ENCODE data around the gene MUC4. TPM values are rescaled to one million over a fixed set of nuclear protein-coding genes. Genes with fewer than 3 reads are reported as not detected.
"Not testable (repeated sequence)": the region's sequence is repeated elsewhere in the genome, so short reads cannot be mapped to it uniquely, and the experiment has no call there.

MUC4 gene
- total and polyA plus RNA-seq, 8 donors, result 0.73 to 355 (median 37.5) TPM; not detected in 1

DNA sequence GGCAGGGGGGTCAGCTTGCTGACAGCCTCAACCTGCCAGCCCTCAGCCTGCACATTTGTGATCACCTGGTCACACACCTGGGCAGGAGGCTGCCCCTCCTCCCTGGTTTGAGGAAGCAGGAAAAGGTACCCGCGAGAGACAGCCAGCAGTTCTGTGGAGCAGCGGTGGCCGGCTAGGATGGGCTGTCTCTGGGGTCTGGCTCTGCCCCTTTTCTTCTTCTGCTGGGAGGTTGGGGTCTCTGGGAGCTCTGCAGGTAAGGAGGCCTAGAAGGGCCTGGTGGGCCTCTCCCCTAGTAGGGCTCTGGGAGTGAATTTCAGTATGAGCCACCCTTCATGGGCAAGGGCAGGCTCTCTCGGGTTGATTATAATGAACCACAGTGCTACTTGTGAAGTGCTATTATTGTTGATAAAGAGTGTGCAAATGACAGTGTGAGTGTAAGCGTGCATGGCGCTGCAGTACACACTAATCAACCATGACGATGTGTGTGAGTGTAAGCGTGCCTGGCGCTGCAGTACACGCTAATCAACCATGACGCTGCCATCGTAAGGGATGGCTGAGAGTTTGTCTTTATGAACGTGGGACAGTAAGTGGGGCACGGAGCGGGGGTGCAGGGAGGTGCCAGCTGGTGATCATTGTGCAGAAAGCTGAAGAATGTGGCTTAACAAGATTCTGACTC is 90.8 kb downstream of the MUC4 start, which contains the start of gene MUC20:
Gene MUC20 (plus strand): TSS at position 148 of the 676 bp plus-strand sequence. CDS start 30 bp downstream, at position 178.
- Histone ChIP-seq H3K27ac (peak within 1 kb of the TSS in 3 of 5 donors; percentile 13 to 53 (median 19)), H3K4me3 (peak within 1 kb of the TSS in 3 of 4 donors; percentile 12 to 25 (median 14)), H3K4me1 (peaks cover 5 to 23% (median 10%) of the 10 kb centered on the region in 4 donors)
- TF ChIP-seq POLR2AphosphoS5 (IDR thresholded peaks at IDR 0.05), result peak in 1 of 3 donors; percentile 40
- 25 to 56% (median 28%) methylated on average over 4 to 14 of the region's 16 CpGs for WGBS, 5 donors
- H3K36me3 ChIP-seq; intact Hi-C loops (cut with DNase I; ENCODE audit: low total_unique reads); H3K9me3 ChIP-seq; H3K27me3 ChIP-seq: not testable (repeated sequence)
- DNase-seq, result peak; percentile 31 to 78

DNA sequence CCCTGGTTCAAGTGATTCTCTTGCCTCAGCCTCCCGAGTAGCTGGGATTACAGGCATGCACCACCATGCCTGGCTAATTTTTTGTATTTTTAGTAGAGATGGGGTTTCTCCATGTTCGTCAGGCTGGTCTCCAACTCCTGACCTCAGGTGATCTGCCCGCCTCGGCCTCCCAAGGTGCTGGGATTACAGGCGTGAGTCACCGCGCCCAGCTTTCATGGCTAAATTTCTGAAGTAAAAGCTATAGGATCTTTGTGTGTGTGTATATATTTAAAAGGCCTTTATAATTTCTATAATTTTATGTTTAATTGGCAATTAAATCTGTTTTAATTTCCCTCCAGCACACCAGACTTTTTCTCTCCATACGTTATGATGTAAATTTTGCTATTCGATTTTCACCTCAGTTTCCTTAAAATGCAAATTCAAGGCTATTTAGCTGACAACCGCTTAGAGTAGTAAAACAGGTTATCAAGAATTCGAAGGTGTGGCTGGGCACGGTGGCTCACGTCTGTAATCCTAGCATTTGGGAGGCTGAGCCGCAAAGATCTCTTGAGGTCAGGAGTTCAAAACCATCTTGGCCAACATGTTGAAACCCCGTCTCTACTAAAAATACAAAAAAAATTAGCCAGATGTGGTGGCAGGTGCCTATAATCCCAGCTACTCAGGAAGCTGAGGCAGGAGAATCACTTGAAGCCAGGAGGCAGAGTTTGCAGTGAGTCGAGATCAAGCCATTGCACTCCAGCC is 92.0 kb downstream of the MUC4 start:
- 67 to 76% (median 70%) methylated on average over 16 of the region's 16 CpGs for WGBS, 5 donors
- intact Hi-C loops (cut with DNase I; ENCODE audit: low total_unique reads); H3K27me3 ChIP-seq; H3K4me3 ChIP-seq; H3K9me3 ChIP-seq; H3K27ac ChIP-seq: not testable (repeated sequence)
- H3K36me3 ChIP-seq, result peaks cover 0 to 15% (median 12%) of the 10 kb centered on the region in 4 donors
- H3K4me1 ChIP-seq, result peaks cover 5 to 27% (median 10%) of the 10 kb centered on the region in 4 donors
- DNase-seq, result peak in 1 of 2 donors; percentile 63

DNA sequence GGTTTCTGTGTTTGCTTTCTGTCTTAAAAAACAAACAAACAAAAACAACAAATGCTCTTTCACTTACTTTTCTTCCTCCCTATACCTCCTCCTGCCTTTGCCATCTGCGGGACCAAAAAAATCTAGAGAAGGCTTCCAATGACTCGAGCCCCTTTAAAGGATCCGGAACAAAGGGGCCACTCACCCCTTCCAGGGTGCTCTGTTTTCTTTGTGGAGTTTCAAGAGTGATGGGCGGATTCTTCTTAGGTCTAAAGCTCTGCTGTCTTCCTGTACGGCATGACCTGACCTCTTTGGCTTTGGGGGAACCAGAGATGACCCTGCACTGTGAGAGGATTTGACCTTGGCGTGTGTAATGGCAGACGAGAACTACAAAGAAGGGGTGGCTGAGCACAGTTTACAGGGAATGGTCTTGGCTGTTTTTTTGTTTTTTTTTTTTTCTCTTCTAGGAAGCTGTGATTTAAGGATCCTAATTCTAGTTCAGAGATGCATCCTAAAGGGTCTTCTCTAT is 93.2 kb downstream of the MUC4 start:
- Histone ChIP-seq H3K36me3 (peaks cover 0 to 20% (median 17%) of the 10 kb centered on the region in 4 donors), H3K9me3 (no peaks in the 10 kb centered on the region), H3K4me3 (no peak overlapping the region), H3K27me3 (no peaks in the 10 kb centered on the region), H3K4me1 (peaks cover 5 to 27% (median 10%) of the 10 kb centered on the region in 4 donors), H3K27ac (no peak overlapping the region)
- TF ChIP-seq, protein P1, sequence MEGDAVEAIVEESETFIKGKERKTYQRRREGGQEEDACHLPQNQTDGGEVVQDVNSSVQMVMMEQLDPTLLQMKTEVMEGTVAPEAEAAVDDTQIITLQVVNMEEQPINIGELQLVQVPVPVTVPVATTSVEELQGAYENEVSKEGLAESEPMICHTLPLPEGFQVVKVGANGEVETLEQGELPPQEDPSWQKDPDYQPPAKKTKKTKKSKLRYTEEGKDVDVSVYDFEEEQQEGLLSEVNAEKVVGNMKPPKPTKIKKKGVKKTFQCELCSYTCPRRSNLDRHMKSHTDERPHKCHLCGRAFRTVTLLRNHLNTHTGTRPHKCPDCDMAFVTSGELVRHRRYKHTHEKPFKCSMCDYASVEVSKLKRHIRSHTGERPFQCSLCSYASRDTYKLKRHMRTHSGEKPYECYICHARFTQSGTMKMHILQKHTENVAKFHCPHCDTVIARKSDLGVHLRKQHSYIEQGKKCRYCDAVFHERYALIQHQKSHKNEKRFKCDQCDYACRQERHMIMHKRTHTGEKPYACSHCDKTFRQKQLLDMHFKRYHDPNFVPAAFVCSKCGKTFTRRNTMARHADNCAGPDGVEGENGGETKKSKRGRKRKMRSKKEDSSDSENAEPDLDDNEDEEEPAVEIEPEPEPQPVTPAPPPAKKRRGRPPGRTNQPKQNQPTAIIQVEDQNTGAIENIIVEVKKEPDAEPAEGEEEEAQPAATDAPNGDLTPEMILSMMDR (IDR thresholded peaks at IDR 0.05), result no peak
- TF ChIP-seq POLR2A (IDR thresholded peaks at IDR 0.05) (no peak), POLR2AphosphoS5 (IDR thresholded peaks at IDR 0.05) (no peak), EP300 (IDR thresholded peaks at IDR 0.05) (no peak)
- no peak for DNase-seq
- intact Hi-C loops (cut with DNase I; ENCODE audit: low total_unique reads), result no loop called here
- 60 to 70% (median 65%) methylated on average over 7 of the region's 7 CpGs for WGBS, 5 donors

DNA sequence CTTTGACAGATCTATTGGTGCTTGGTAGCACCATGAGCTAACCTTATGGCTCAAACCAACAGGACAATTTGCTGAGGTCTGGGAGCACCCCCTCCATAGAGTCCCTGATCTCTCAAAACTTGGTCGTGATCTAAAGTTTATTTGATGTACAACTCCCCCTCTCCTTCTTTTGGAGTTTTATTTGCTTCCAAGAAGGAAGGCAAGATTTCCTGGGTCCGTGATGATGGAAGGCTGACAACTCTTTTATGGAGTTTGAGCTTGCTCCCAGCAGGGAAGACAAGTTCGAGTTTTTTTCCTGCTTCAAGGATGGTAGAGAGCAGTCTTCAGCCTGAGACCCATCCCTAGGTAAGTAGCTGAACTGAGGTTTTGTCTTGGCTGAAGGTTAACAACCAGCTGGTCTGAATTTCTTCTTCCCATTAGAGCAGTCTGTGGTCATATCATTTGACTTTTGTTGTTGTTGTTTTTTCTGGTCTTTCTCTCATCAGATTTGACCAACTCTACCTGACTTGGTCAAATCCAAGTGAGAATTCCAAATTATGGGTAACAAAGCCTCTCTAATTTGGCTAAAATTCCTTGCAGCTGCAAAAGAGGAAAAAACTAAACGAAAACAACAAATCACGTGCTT is 93.8 kb downstream of the MUC4 start:
- intact Hi-C loops (cut with DNase I; ENCODE audit: low total_unique reads), result no loop called here
- Histone ChIP-seq H3K36me3 (peaks cover 0 to 20% (median 17%) of the 10 kb centered on the region in 4 donors), H3K4me3 (no peak overlapping the region), H3K27me3 (no peaks in the 10 kb centered on the region), H3K27ac (no peak overlapping the region), H3K4me1 (peaks cover 5 to 27% (median 10%) of the 10 kb centered on the region in 4 donors), H3K9me3 (no peaks in the 10 kb centered on the region)
- DNase-seq, result no peak
- no peak for TF ChIP-seq EP300 (IDR thresholded peaks at IDR 0.05)
- TF ChIP-seq POLR2A (IDR thresholded peaks at IDR 0.05), result no peak
- TF ChIP-seq, protein P1 (IDR thresholded peaks at IDR 0.05), result no peak
- no peak for TF ChIP-seq POLR2AphosphoS5 (IDR thresholded peaks at IDR 0.05)
- 48 to 60% (median 53%) methylated on average over 5 of the region's 5 CpGs for WGBS, 5 donors

DNA sequence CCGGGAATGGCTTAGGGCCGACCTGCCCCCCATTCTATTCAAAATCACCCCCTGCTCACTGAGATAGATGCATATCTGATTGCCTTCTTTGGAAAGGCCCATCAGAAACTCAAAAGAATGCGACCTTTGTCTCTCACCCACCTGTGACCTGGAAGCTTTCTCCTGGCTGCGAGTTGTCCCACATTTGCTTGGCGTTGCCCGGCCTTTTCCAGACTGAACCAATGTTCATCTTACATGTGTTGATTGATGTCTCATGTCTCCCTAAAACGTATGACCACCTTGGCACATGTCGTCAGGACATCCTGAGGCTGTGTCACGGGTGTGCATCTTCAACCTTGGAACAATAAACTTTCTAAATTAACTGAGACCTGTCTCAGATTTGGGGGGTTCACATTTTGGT is 94.3 kb downstream of the MUC4 start:
- Histone ChIP-seq H3K27me3 (no peaks in the 10 kb centered on the region), H3K4me3 (no peak overlapping the region), H3K36me3 (peaks cover 0 to 20% (median 17%) of the 10 kb centered on the region in 4 donors), H3K9me3 (no peaks in the 10 kb centered on the region), H3K4me1 (peaks cover 5 to 27% (median 10%) of the 10 kb centered on the region in 4 donors), H3K27ac (no peak overlapping the region)
- TF ChIP-seq POLR2AphosphoS5 (IDR thresholded peaks at IDR 0.05) (no peak), POLR2A (IDR thresholded peaks at IDR 0.05) (no peak), EP300 (IDR thresholded peaks at IDR 0.05) (no peak)
- TF ChIP-seq, protein P1 (IDR thresholded peaks at IDR 0.05), result no peak
- 60 to 76% (median 68%) methylated on average over 9 of the region's 9 CpGs for WGBS, 5 donors
- intact Hi-C loops (cut with DNase I; ENCODE audit: low total_unique reads), result no loop called here
- DNase-seq, result no peak

Data from stomach (tissue), 9 donors.